ENCODE data around the gene HOXA10. TPM values are rescaled to one million over a fixed set of nuclear protein-coding genes. Genes with fewer than 3 reads are reported as not detected.

The HOXA10 gene
- total and polyA plus RNA-seq, 2 experiments from 2014 or later, result 7.7 to 15.1 TPM

DNA sequence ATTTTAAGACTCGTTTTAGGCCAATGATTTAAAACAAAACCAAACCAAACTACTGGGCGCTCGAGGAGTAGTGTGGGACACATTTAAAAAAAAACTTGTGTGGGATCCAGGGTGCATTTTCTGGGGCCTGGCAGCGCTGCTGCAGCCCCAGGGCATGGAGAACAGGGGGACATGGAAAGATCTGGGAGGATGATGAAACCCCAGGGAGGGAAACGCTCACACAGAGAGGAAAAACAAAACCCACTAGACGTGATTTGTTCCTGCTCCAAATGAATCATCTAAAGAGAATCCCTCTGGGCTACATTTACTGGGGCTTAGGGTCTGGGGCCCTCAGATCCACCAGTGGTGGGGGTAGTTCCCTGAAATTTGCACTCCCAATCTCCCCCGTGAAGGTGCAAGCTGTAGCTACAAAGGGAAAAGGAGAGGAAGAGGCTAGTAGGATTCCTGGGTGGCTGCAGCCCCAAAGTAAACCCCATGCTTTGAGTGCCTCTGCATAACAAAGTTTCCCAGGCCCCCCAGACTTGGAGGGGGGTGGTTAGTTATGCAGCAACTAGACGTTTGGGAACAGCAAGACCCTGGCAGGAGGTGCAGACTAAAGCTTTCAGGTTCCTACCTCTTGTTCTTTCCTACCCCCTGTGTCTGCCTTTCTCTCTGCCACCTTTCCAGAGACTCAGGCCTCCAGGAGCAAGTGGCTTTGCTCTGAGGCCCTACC lies 40.3 kb upstream of the HOXA10 start:
- H2AFZ ChIP-seq, result no peak overlapping the region

GRCh38 chr7:27213433-27214238 lies 39.5 kb upstream of the HOXA10 start:
- WGBS (ENCODE audit: low lambda C conversion rate, missing lambda C conversion rate), result 57% methylated on average over 45 of the region's 50 CpGs
- DNase-seq (ENCODE audit: low spot score), result no peak
- Histone ChIP-seq H4K20me1 (ENCODE audit: insufficient read depth, poor library complexity, severe bottlenecking) (no peaks in the 10 kb centered on the region), H2AFZ (no peak overlapping the region), H3K9me2 (replicated peaks; ENCODE audit: insufficient read depth) (no peaks in the 10 kb centered on the region), H3K4me3 (no peak overlapping the region), H3K36me3 (replicated peaks; ENCODE audit: insufficient read depth, low read depth) (no peaks in the 10 kb centered on the region), H3K4me2 (peak overlapping the region; percentile 69), H3K27me3 (peaks cover 77% of the 10 kb centered on the region), H3K27ac (peak overlapping the region; percentile 82), H3K9me3 (ENCODE audit: low read depth) (no peaks in the 10 kb centered on the region), H3K79me2 (peaks cover 11% of the 10 kb centered on the region), H3K4me1 (ENCODE audit: insufficient read depth) (peaks cover 42% of the 10 kb centered on the region)
- TF ChIP-seq EZH2phosphoT487 (IDR thresholded peaks at IDR 0.05; ENCODE audit: low read depth, severe bottlenecking, unreplicated experiment) (no peak), EZH2 (IDR thresholded peaks at IDR 0.05; ENCODE audit: borderline replicate concordance) (peak; percentile 31)
- TF ChIP-seq, protein P1, sequence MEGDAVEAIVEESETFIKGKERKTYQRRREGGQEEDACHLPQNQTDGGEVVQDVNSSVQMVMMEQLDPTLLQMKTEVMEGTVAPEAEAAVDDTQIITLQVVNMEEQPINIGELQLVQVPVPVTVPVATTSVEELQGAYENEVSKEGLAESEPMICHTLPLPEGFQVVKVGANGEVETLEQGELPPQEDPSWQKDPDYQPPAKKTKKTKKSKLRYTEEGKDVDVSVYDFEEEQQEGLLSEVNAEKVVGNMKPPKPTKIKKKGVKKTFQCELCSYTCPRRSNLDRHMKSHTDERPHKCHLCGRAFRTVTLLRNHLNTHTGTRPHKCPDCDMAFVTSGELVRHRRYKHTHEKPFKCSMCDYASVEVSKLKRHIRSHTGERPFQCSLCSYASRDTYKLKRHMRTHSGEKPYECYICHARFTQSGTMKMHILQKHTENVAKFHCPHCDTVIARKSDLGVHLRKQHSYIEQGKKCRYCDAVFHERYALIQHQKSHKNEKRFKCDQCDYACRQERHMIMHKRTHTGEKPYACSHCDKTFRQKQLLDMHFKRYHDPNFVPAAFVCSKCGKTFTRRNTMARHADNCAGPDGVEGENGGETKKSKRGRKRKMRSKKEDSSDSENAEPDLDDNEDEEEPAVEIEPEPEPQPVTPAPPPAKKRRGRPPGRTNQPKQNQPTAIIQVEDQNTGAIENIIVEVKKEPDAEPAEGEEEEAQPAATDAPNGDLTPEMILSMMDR (IDR thresholded peaks at IDR 0.05; ENCODE audit: poor library complexity), result no peak

More for the DNA sequence above, 40.3 kb upstream of the HOXA10 start:
- no peaks in the 10 kb centered on the region for H3K36me3 ChIP-seq (replicated peaks; ENCODE audit: insufficient read depth, low read depth)
- WGBS (ENCODE audit: low lambda C conversion rate, missing lambda C conversion rate), result 45% methylated on average over 8 of the region's 8 CpGs
- H3K27ac ChIP-seq, result peak overlapping the region; percentile 82
- H3K4me1 ChIP-seq (ENCODE audit: insufficient read depth), result peaks cover 42% of the 10 kb centered on the region
- no peaks in the 10 kb centered on the region for H3K9me3 ChIP-seq (ENCODE audit: low read depth)
- no peak for DNase-seq (ENCODE audit: low spot score)
- no peaks in the 10 kb centered on the region for H4K20me1 ChIP-seq (ENCODE audit: insufficient read depth, poor library complexity, severe bottlenecking)
- H3K4me3 ChIP-seq, result no peak overlapping the region
- H3K4me2 ChIP-seq, result peak overlapping the region; percentile 69
- H3K9me2 ChIP-seq (replicated peaks; ENCODE audit: insufficient read depth), result no peaks in the 10 kb centered on the region
- TF ChIP-seq, protein P1 (IDR thresholded peaks at IDR 0.05; ENCODE audit: poor library complexity), result no peak
- TF ChIP-seq EZH2 (IDR thresholded peaks at IDR 0.05; ENCODE audit: borderline replicate concordance) (no peak), EZH2phosphoT487 (IDR thresholded peaks at IDR 0.05; ENCODE audit: low read depth, severe bottlenecking, unreplicated experiment) (no peak)
- peaks cover 77% of the 10 kb centered on the region for H3K27me3 ChIP-seq
- H3K79me2 ChIP-seq, result peaks cover 5% of the 10 kb centered on the region

GRCh38 chr7:27212497-27213432 lies 38.6 kb upstream of the HOXA10 start:
- DNase-seq (ENCODE audit: low spot score), result no peak
- TF ChIP-seq EZH2 (IDR thresholded peaks at IDR 0.05; ENCODE audit: borderline replicate concordance) (peak; percentile 49), EZH2phosphoT487 (IDR thresholded peaks at IDR 0.05; ENCODE audit: low read depth, severe bottlenecking, unreplicated experiment) (peak; percentile 40)
- TF ChIP-seq, protein P1 (IDR thresholded peaks at IDR 0.05; ENCODE audit: poor library complexity), result no peak
- WGBS (ENCODE audit: low lambda C conversion rate, missing lambda C conversion rate), result 20% methylated on average over 52 of the region's 52 CpGs

More at GRCh38 chr7:27212497-27213432, 38.6 kb upstream of the HOXA10 start:
- peaks cover 42% of the 10 kb centered on the region for H3K4me1 ChIP-seq (ENCODE audit: insufficient read depth)
- H3K79me2 ChIP-seq, result peaks cover 12% of the 10 kb centered on the region
- peak overlapping the region; percentile 69 for H3K4me2 ChIP-seq
- peak overlapping the region; percentile 16 for H2AFZ ChIP-seq
- no peaks in the 10 kb centered on the region for H4K20me1 ChIP-seq (ENCODE audit: insufficient read depth, poor library complexity, severe bottlenecking)
- no peaks in the 10 kb centered on the region for H3K9me2 ChIP-seq (replicated peaks; ENCODE audit: insufficient read depth)
- no peaks in the 10 kb centered on the region for H3K9me3 ChIP-seq (ENCODE audit: low read depth)
- H3K27me3 ChIP-seq, result peaks cover 76% of the 10 kb centered on the region
- no peaks in the 10 kb centered on the region for H3K36me3 ChIP-seq (replicated peaks; ENCODE audit: insufficient read depth, low read depth)
- no peak overlapping the region for H3K4me3 ChIP-seq
- peak overlapping the region; percentile 82 for H3K27ac ChIP-seq
